SK-N-SH (cell line): ENCODE results near the gene ARMH3. TPM values are rescaled to one million over a fixed set of nuclear protein-coding genes. Genes with fewer than 3 reads are reported as not detected.

Source experiments
- CTCF ChIA-PET: fragments of 300-600, 350-600 bp; formaldehyde crosslinking; extraction: SDS; loops from one replicate; lab custom pipeline; 2021; lab: Yijun Ruan, JAX
- POLR2A ChIA-PET: fragments of 350-600 bp; sonication (Branson Sonifier 250); formaldehyde crosslinking; extraction: SDS; loops from one replicate; lab custom pipeline; 2020; ENCODE audit warnings: antibody characterized with exemption, inconsistent platforms; lab: Yijun Ruan, JAX
- DNase-seq: peaks from one replicate; pipeline ENCODE4 v3.0.0; 2012
- H2AFZ ChIP-seq: fragments of 200-600 bp; sonication (generic); 2 replicates; pipeline ENCODE4 v1.8.1; 2016; ENCODE audit warnings: antibody characterized with exemption, mild to moderate bottlenecking, low read depth
- H3F3A ChIP-seq: fragments of 200-600 bp; sonication (generic); replicated peaks from 2 replicates; pipeline ENCODE3; 2016; ENCODE audit warnings: antibody characterized with exemption, mild to moderate bottlenecking; ENCODE audit not compliant: insufficient read depth
- H3K27ac ChIP-seq, 2 experiments: fragments of 200-500 bp in 1 of 2; fragments of 200-600 bp in 1 of 2; sonication (Bioruptor generic) in 1 of 2; sonication (generic), shearing (Covaris generic) in 1 of 2; 2 replicates each; pipeline versions ENCODE4 v1.5.1 to v1.6.1; 2014 to 2016; ENCODE audit warnings: low read depth in 2 of 2, inconsistent platforms in 1 of 2, low read length in 1 of 2, mild to moderate bottlenecking in 1 of 2, mixed read lengths in 1 of 2
- H3K27me3 ChIP-seq: fragments of 200-600 bp; sonication (generic), shearing (Covaris generic); 2 replicates; pipeline ENCODE4 v1.6.1; 2016; ENCODE audit warnings: mixed run types; ENCODE audit not compliant: insufficient read depth
- H3K36me3 ChIP-seq, 2 experiments: fragments of 200-500 bp in 1 of 2; fragments of 200-600 bp in 1 of 2; sonication (Bioruptor generic) in 1 of 2; sonication (generic) in 1 of 2; replicated peaks in 1 of 2; 2 replicates each; pipeline versions ENCODE3 to v1.5.1; 2014 to 2016; ENCODE audit warnings: low read length in 1 of 2, mild to moderate bottlenecking in 1 of 2; ENCODE audit not compliant: insufficient read depth in 2 of 2, control insufficient read depth in 1 of 2
- H3K4me1 ChIP-seq, 2 experiments: fragments of 200-500 bp in 1 of 2; fragments of 200-600 bp in 1 of 2; sonication (Bioruptor generic) in 1 of 2; sonication (generic), shearing (Covaris generic) in 1 of 2; 2 replicates each; pipeline versions ENCODE4 v1.5.1 to v1.6.1; 2014 to 2016; ENCODE audit warnings: low read depth in 1 of 2, low read length in 1 of 2, mixed run types in 1 of 2; ENCODE audit not compliant: insufficient read depth in 2 of 2, control insufficient read depth in 1 of 2
- H3K4me2 ChIP-seq: fragments of 200-600 bp; sonication (generic), shearing (Covaris generic); 2 replicates; pipeline ENCODE4 v1.6.1; 2017; ENCODE audit warnings: mixed run types
- H3K4me3 ChIP-seq, 2 experiments: fragments of 200-500 bp in 1 of 2; fragments of 200-600 bp in 1 of 2; sonication (Bioruptor generic) in 1 of 2; sonication (generic), shearing (Covaris generic) in 1 of 2; 2 replicates each; pipeline versions ENCODE4 v1.5.1 to v1.8.1; 2014 to 2016; ENCODE audit warnings: low read depth in 2 of 2, inconsistent platforms in 1 of 2, low read length in 1 of 2, mild to moderate bottlenecking in 1 of 2, mixed read lengths in 1 of 2, moderate library complexity in 1 of 2
- H3K79me2 ChIP-seq: fragments of 200-600 bp; sonication (generic); 2 replicates; pipeline ENCODE4 v1.8.1; 2017; ENCODE audit warnings: mild to moderate bottlenecking; ENCODE audit not compliant: insufficient read depth
- H3K9ac ChIP-seq: fragments of 200-600 bp; sonication (generic); 2 replicates; pipeline ENCODE4 v1.6.1; 2017; ENCODE audit warnings: mixed run types
- H3K9me2 ChIP-seq: fragments of 200-600 bp; sonication (generic); 2 replicates; pipeline ENCODE4 v1.6.1; 2017; ENCODE audit warnings: mixed run types
- H3K9me3 ChIP-seq: fragments of 200-600 bp; sonication (generic); 2 replicates; pipeline ENCODE4 v1.6.1; 2017; ENCODE audit warnings: mixed run types, mild to moderate bottlenecking, moderate library complexity
- H4K20me1 ChIP-seq: fragments of 200-600 bp; sonication (generic); 2 replicates; pipeline ENCODE4 v1.6.1; 2017; ENCODE audit warnings: mild to moderate bottlenecking, mixed run types; ENCODE audit not compliant: insufficient read depth
- CHD2 ChIP-seq: fragments of 150-350 bp; IDR thresholded peaks from 2 replicates; pipeline ENCODE4 v1.6.1; 2018; ENCODE audit warnings: low read length; ENCODE audit not compliant: partially characterized antibody
- FOXM1 ChIP-seq: IDR thresholded peaks from 2 replicates; pipeline ENCODE4 v1.4.0; 2012; ENCODE audit warnings: low read depth, mild to moderate bottlenecking
- GABPA ChIP-seq: IDR thresholded peaks from 2 replicates; pipeline ENCODE4 v1.4.0; 2012; ENCODE audit warnings: low read depth, mild to moderate bottlenecking
- GATA2 ChIP-seq: sonication (generic); formaldehyde crosslinking; IDR thresholded peaks from 2 replicates; pipeline ENCODE4 v1.5.0; 2020; ENCODE audit warnings: mild to moderate bottlenecking, missing genetic modification reagents
- JUND ChIP-seq: IDR thresholded peaks from 2 replicates; pipeline ENCODE4 v1.4.0; 2012
- MXI1 ChIP-seq: IDR thresholded peaks from 2 replicates; pipeline ENCODE4 v1.6.1; 2012; ENCODE audit warnings: mild to moderate bottlenecking, low read depth, low read length, improper control_type of control experiment
- NFIC ChIP-seq: IDR thresholded peaks from 2 replicates; pipeline ENCODE4 v1.4.0; 2012; ENCODE audit warnings: borderline replicate concordance
- NRF1 ChIP-seq: IDR thresholded peaks from 2 replicates; pipeline ENCODE4 v1.6.1; 2012; ENCODE audit warnings: low read depth, mild to moderate bottlenecking, low read length
- RCOR1 ChIP-seq: fragments of 150-350 bp; IDR thresholded peaks from 2 replicates; pipeline ENCODE4 v1.6.1; 2017; ENCODE audit warnings: antibody characterized with exemption, low read length
- RFX5 ChIP-seq: IDR thresholded peaks from 2 replicates; pipeline ENCODE4 v1.6.1; 2012; ENCODE audit warnings: mild to moderate bottlenecking, improper control_type of control experiment, low read length
- RXRA ChIP-seq: IDR thresholded peaks from 2 replicates; pipeline ENCODE4 v1.4.0; 2012; ENCODE audit warnings: low read depth, mild to moderate bottlenecking, borderline replicate concordance
- SMC3 ChIP-seq: IDR thresholded peaks from 2 replicates; pipeline ENCODE4 v1.6.1; 2012; ENCODE audit warnings: low read depth, low read length, improper control_type of control experiment
- TCF12 ChIP-seq: IDR thresholded peaks from 2 replicates; pipeline ENCODE4 v1.4.0; 2012
- TEAD4 ChIP-seq: IDR thresholded peaks from 2 replicates; pipeline ENCODE4 v1.4.0; 2012; ENCODE audit warnings: mild to moderate bottlenecking, borderline replicate concordance; ENCODE audit not compliant: insufficient read depth
- USF1 ChIP-seq: IDR thresholded peaks from 2 replicates; pipeline ENCODE4 v1.4.0; 2012; ENCODE audit warnings: low read depth, borderline replicate concordance
- WGBS: methylation state at CpG from one replicate; pipeline ENCODE4 v1.1.6; 2017; ENCODE audit warnings: low lambda C conversion rate; 5-methylcytosine and 5-hydroxymethylcytosine counted together
- polyA plus RNA-seq, 3 experiments: library from polyadenylated mRNA; depleted of rRNA; stranded (reverse); fragments of >200 nt; gene quantifications; 2 replicates each; pipeline ENCODE4 v1.2.3, GENCODE V29; 2012
- TF ChIP-seq, protein P1 (sequence below): IDR thresholded peaks from 2 replicates; pipeline ENCODE4 v1.6.1; 2012; ENCODE audit warnings: mild to moderate bottlenecking, low read depth, low read length, moderate library complexity
- TF ChIP-seq, protein P2 (sequence below): IDR thresholded peaks from 2 replicates; pipeline ENCODE4 v1.4.0; 2012; ENCODE audit warnings: low read depth
- TF ChIP-seq, protein P3 (sequence below): fragments of 150-350 bp; IDR thresholded peaks from 2 replicates; pipeline ENCODE4 v1.6.1; 2016; ENCODE audit warnings: mild to moderate bottlenecking, low read depth, low read length
- TF ChIP-seq, protein P4 (sequence below): IDR thresholded peaks from 2 replicates; pipeline ENCODE4; 2012

Gene ARMH3
- polyA plus RNA-seq, 1 of the 3 experiments (the other 2 are of a cell fraction): 12.1 TPM

DNA sequence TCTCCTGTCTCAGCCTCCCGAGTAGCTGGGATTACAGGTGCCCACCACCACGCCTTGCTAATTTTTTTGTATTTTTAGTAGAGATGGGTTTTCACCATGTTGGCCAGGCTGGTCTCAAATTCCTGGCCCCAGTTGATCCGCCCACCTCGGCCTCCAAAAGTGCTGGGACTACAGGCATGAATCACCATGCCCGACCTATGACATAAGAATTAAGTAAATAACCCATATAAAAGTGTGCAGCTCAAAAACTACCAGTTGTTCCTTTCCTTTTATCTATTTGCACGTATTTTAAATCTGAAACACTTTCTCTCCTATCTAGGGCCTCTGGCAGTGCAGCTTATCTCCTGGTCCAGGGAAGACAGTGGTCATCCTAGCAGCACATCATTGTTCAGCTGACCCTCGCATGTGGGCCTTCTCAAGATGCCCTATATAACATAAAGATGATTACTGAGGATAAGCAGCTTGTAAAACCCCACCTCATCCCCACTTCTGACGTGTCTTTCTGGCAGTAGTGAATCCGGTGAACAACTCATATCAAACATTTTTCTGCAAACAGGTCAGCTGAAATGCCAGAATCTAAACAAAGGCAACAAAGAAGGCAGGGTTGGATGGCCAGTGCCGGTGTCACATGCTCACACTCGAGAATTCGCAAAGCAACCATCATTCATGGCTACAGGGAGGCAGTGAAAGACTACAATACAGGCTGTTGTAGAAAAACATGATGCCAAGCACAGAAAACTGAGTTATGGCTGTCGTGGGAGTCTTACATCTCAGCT is 176.3 kb downstream of the ARMH3 start (continued):
- TF ChIP-seq GABPA: no peak

DNA sequence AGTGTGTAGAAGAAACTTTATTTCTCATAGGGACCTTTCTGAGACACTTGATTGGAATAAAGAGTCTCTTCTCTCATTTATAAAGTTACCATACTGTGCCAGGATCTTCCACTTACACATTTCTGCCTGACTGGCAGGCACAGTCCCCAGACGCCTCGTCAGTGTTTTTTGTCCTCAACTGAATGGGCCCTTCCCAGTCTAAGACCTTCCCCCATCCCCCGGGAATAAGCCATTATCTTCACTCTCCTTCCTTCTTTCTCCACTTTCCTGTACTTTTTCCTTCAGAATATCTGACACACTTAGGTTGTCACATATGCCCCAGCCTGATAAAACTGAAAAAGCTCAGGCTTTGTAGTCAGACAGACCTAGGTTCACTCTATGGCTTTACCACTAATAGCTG is 177.1 kb downstream of the ARMH3 start:
- H4K20me1 ChIP-seq: no peaks in the 10 kb centered on the region
- H3F3A ChIP-seq: no peaks in the 10 kb centered on the region
- no peak overlapping the region for H3K9ac ChIP-seq
- ChIA-PET CTCF (interaction anchor here (0.9 to 13.0 kb wide), 6 partner anchors 10 to 194 kb away, joined by 3 to 108 read pairs (median 22); partner anchors contain the start of gene KCNIP2), POLR2A (no interaction called here)
- TF ChIP-seq USF1 (no peak), TEAD4 (no peak), RCOR1 (no peak), MXI1 (no peak), RXRA (no peak), NRF1 (no peak), CHD2 (no peak), GATA2 (no peak), FOXM1 (no peak), GABPA (no peak), NFIC (no peak), JUND (no peak), TCF12 (no peak), SMC3 (no peak), RFX5 (no peak)
- TF ChIP-seq, protein P1, sequence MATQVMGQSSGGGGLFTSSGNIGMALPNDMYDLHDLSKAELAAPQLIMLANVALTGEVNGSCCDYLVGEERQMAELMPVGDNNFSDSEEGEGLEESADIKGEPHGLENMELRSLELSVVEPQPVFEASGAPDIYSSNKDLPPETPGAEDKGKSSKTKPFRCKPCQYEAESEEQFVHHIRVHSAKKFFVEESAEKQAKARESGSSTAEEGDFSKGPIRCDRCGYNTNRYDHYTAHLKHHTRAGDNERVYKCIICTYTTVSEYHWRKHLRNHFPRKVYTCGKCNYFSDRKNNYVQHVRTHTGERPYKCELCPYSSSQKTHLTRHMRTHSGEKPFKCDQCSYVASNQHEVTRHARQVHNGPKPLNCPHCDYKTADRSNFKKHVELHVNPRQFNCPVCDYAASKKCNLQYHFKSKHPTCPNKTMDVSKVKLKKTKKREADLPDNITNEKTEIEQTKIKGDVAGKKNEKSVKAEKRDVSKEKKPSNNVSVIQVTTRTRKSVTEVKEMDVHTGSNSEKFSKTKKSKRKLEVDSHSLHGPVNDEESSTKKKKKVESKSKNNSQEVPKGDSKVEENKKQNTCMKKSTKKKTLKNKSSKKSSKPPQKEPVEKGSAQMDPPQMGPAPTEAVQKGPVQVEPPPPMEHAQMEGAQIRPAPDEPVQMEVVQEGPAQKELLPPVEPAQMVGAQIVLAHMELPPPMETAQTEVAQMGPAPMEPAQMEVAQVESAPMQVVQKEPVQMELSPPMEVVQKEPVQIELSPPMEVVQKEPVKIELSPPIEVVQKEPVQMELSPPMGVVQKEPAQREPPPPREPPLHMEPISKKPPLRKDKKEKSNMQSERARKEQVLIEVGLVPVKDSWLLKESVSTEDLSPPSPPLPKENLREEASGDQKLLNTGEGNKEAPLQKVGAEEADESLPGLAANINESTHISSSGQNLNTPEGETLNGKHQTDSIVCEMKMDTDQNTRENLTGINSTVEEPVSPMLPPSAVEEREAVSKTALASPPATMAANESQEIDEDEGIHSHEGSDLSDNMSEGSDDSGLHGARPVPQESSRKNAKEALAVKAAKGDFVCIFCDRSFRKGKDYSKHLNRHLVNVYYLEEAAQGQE: no peak
- TF ChIP-seq, protein P2, sequence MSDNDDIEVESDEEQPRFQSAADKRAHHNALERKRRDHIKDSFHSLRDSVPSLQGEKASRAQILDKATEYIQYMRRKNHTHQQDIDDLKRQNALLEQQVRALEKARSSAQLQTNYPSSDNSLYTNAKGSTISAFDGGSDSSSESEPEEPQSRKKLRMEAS: no peak
- TF ChIP-seq, protein P3, sequence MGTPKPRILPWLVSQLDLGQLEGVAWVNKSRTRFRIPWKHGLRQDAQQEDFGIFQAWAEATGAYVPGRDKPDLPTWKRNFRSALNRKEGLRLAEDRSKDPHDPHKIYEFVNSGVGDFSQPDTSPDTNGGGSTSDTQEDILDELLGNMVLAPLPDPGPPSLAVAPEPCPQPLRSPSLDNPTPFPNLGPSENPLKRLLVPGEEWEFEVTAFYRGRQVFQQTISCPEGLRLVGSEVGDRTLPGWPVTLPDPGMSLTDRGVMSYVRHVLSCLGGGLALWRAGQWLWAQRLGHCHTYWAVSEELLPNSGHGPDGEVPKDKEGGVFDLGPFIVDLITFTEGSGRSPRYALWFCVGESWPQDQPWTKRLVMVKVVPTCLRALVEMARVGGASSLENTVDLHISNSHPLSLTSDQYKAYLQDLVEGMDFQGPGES: no peak
- TF ChIP-seq, protein P4, sequence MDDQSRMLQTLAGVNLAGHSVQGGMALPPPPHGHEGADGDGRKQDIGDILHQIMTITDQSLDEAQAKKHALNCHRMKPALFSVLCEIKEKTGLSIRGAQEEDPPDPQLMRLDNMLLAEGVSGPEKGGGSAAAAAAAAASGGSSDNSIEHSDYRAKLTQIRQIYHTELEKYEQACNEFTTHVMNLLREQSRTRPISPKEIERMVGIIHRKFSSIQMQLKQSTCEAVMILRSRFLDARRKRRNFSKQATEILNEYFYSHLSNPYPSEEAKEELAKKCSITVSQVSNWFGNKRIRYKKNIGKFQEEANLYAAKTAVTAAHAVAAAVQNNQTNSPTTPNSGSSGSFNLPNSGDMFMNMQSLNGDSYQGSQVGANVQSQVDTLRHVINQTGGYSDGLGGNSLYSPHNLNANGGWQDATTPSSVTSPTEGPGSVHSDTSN: no peak
- no peaks in the 10 kb centered on the region for H3K9me2 ChIP-seq
- DNase-seq: no peak
- 94% methylated on average over 3 of the region's 3 CpGs for WGBS
- no peaks in the 10 kb centered on the region for H3K36me3 ChIP-seq
- no peak overlapping the region for H3K4me3 ChIP-seq
- H3K4me2 ChIP-seq: no peak overlapping the region
- peaks cover 0 to 10% of the 10 kb centered on the region in 2 experiments; a peak in 1 of 4 replicates for H3K4me1 ChIP-seq
- no peaks in the 10 kb centered on the region for H3K79me2 ChIP-seq
- no peaks in the 10 kb centered on the region for H3K9me3 ChIP-seq
- no peaks in the 10 kb centered on the region for H3K27me3 ChIP-seq
- H3K27ac ChIP-seq: peak overlapping the region in 1 of 2 experiments; percentile 47; a peak in 2 of 4 replicates
- no peak overlapping the region for H2AFZ ChIP-seq
